K562 (cell line): ENCODE measurements around the gene SKAP2. TPM values are rescaled to one million over a fixed set of nuclear protein-coding genes. Genes with fewer than 3 reads are reported as not detected.

Experiments used
- ATAC-seq: fragments of 200-7000 bp; cut with Tn5 transposase; 3 replicates; pipeline ENCODE4 v1.9.1; 2020; ENCODE audit warnings: moderate library complexity
- BruUV-seq: library from RNA; stranded (reverse); fragments of 400-500 nt; replicated peaks from 2 replicates; lab custom pipeline; 2021; lab: Mats Ljungman, UMichigan
- CTCF ChIA-PET: fragments of 300-600 bp; formaldehyde crosslinking; extraction: SDS; loops from one replicate; lab custom pipeline; 2021; ENCODE audit warnings: low intra/inter-chr PET ratio; lab: Yijun Ruan, JAX
- POLR2A ChIA-PET: fragments of 300-600, 350-650 bp; sonication (Branson Sonifier 250); formaldehyde crosslinking; extraction: SDS; loops from one replicate; lab custom pipeline; 2021; ENCODE audit warnings: antibody characterized with exemption, inconsistent platforms; lab: Yijun Ruan, JAX
- DNase-seq, 4 experiments: peaks; one replicate each; pipeline versions ENCODE4 v3.0.0 to v3.0.0-alpha.2; 2011 to 2018; ENCODE audit warnings: low spot score in 3 of 4, mixed read lengths in 3 of 4; ENCODE audit errors: extremely low read depth in 1 of 4
- FAIRE-seq: peaks from 2 replicates; lab custom pipeline; 2011; peaks lifted over from hg19 to GRCh38; lab: Jason Lieb, UNC
- H2AFZ ChIP-seq: 2 replicates; pipeline ENCODE4 v1.6.0; 2011; ENCODE audit warnings: low read depth, low read length, control low read depth, inconsistent platforms
- H3K27ac ChIP-seq: fragments of 200-600 bp; 3 replicates; pipeline ENCODE4 v1.8.0; 2011; ENCODE audit warnings: low read depth, mild to moderate bottlenecking, control low read depth, inconsistent platforms, low read length, moderate library complexity, mixed read lengths; ENCODE audit errors: extremely low read depth
- H3K27me3 ChIP-seq, 2 experiments: fragments of 300-600 bp in 1 of 2; 2 replicates in 1 of 2; 3 replicates in 1 of 2; pipeline versions ENCODE4 v1.6.0 to v1.8.0; 2011; ENCODE audit warnings: inconsistent platforms in 2 of 2, low read length in 2 of 2, mild to moderate bottlenecking in 1 of 2, mixed read lengths in 1 of 2, moderate library complexity in 1 of 2; ENCODE audit not compliant: control insufficient read depth in 2 of 2, insufficient read depth in 2 of 2
- H3K36me3 ChIP-seq: fragments of 300-600 bp; 3 replicates; pipeline ENCODE4 v1.8.0; 2011; ENCODE audit warnings: mild to moderate bottlenecking, low read length, inconsistent platforms; ENCODE audit not compliant: control insufficient read depth, insufficient read depth
- H3K4me1 ChIP-seq, 2 experiments: fragments of 200-600 bp in 1 of 2; replicated peaks in 1 of 2; 2 replicates in 1 of 2; 3 replicates in 1 of 2; pipeline versions ENCODE4 v1.5.1 to v1.8.0; 2011; ENCODE audit warnings: inconsistent platforms in 2 of 2, low read length in 2 of 2, mild to moderate bottlenecking in 1 of 2, mixed read lengths in 1 of 2, moderate library complexity in 1 of 2; ENCODE audit not compliant: control insufficient read depth in 2 of 2, insufficient read depth in 2 of 2
- H3K4me2 ChIP-seq: 2 replicates; pipeline ENCODE4 v1.6.1; 2011; ENCODE audit warnings: low read length, control low read depth, inconsistent platforms, mixed read lengths; ENCODE audit not compliant: insufficient read depth
- H3K4me3 ChIP-seq: fragments of 200-600 bp; sonication (generic), shearing (Covaris generic); 2 replicates; pipeline ENCODE4 v1.5.1; 2016; ENCODE audit warnings: control low read depth, inconsistent platforms
- H3K79me2 ChIP-seq: fragments of 200-600 bp; 3 replicates; pipeline ENCODE4 v1.8.0; 2011; ENCODE audit warnings: low read length, inconsistent platforms; ENCODE audit not compliant: control insufficient read depth, insufficient read depth
- H3K9ac ChIP-seq, 2 experiments: 2 replicates each; pipeline versions ENCODE4 v1.6.0 to v1.6.1; 2011; ENCODE audit warnings: low read depth in 2 of 2, low read length in 2 of 2, control low read depth in 1 of 2, inconsistent platforms in 1 of 2, mild to moderate bottlenecking in 1 of 2, mixed read lengths in 1 of 2; ENCODE audit not compliant: insufficient read depth in 1 of 2
- H3K9me1 ChIP-seq: one replicate; pipeline ENCODE4 v1.6.0; 2011; ENCODE audit warnings: inconsistent platforms, mild to moderate bottlenecking, low read length, moderate library complexity; ENCODE audit not compliant: control insufficient read depth, insufficient read depth
- H3K9me3 ChIP-seq: replicated peaks from 2 replicates; pipeline ENCODE4 v1.5.1; 2011; ENCODE audit warnings: low read depth, low read length, inconsistent platforms; ENCODE audit not compliant: control insufficient read depth, insufficient read depth
- H4K20me1 ChIP-seq: replicated peaks from 2 replicates; pipeline ENCODE4 v1.6.1; 2011; ENCODE audit warnings: low read length, inconsistent platforms, mixed read lengths; ENCODE audit not compliant: control insufficient read depth, insufficient read depth
- FOSL1 ChIP-seq: fragments of 200-800 bp; sonication (Bioruptor generic); conservative IDR thresholded peaks from 2 replicates; pipeline ENCODE4 v1.6.1; 2016; ENCODE audit warnings: missing genetic modification characterization, missing compliant biosample characterization
- HOMEZ ChIP-seq: fragments of 250-450 bp; sonication (Bioruptor Pico); IDR thresholded peaks from 2 replicates; pipeline ENCODE4 v1.4.0; 2020; ENCODE audit warnings: mild to moderate bottlenecking, moderate library complexity
- MAX ChIP-seq: sonication (generic); formaldehyde crosslinking; IDR thresholded peaks from 2 replicates; pipeline ENCODE4 v1.9.0; 2022; ENCODE audit warnings: mild to moderate bottlenecking, missing genetic modification reagents
- SRF ChIP-seq, 2 experiments: fragments of 250-450, 450-650 bp in 1 of 2; sonication (Bioruptor Pico) in 1 of 2; sonication (generic) in 1 of 2; formaldehyde crosslinking; IDR thresholded peaks; 2 replicates each; pipeline versions ENCODE4 v1.5.0 to v1.5.1; 2020 to 2022; ENCODE audit warnings: mild to moderate bottlenecking in 1 of 2, missing genetic modification reagents in 1 of 2
- WGBS: fragments of 100-300 bp; shearing (Covaris generic); methylation state at CpG from one replicate; pipeline ENCODE4 v1.1.6; 2016; ENCODE audit warnings: low coverage, mixed read lengths; ENCODE audit not compliant: insufficient coverage; ENCODE audit errors: missing lambda C conversion rate; 5-methylcytosine and 5-hydroxymethylcytosine counted together
- in situ Hi-C: fragments of 300-500 bp; cut with MboI; formaldehyde crosslinking; loops from 4 replicates; pipeline ENCODE4 v1.15.0; 2018; ENCODE audit warnings: inconsistent platforms, mixed read lengths
- intact Hi-C: fragments of 100-400 bp; cut with micrococcal nuclease; formaldehyde crosslinking; loops from 2 replicates; pipeline ENCODE4 v1.14.2; 2022
- polyA plus RNA-seq, 8 experiments: library from polyadenylated mRNA; depleted of rRNA in 4 of 8; stranded (reverse) in 5 of 8; unstranded in 3 of 8; fragments of >200 nt; fragmentation: Nextera tagmentation in 2 of 8; fragmentation: Illumina TruSeq in 1 of 8; extraction: Ambion mirVana in 2 of 8; extraction: Trizol in 1 of 8; gene quantifications; 2 replicates each; pipeline versions ENCODE4 v1.2.1 to v1.2.3, GENCODE V29; 2011 to 2014; ENCODE audit warnings: inconsistent platforms in 1 of 8, missing spikeins in 1 of 8
- total RNA-seq, 7 experiments: library from RNA; depleted of rRNA in 6 of 7; stranded (reverse); fragments of >200 nt in 6 of 7; fragmentation: Illumina TruSeq in 2 of 7; extraction: Trizol in 2 of 7; gene quantifications; 2 replicates each; pipeline versions ENCODE4 v1.2.1 to v1.2.3, GENCODE V29; 2011 to 2021; ENCODE audit warnings: low replicate concordance in 1 of 7

The SKAP2 gene
- total and polyA plus RNA-seq, 9 of the 15 experiments (the other 6 are each of a cell fraction or from before 2014, with no cell fraction given) = 4.2 to 11.7 (median 8.3) TPM

DNA sequence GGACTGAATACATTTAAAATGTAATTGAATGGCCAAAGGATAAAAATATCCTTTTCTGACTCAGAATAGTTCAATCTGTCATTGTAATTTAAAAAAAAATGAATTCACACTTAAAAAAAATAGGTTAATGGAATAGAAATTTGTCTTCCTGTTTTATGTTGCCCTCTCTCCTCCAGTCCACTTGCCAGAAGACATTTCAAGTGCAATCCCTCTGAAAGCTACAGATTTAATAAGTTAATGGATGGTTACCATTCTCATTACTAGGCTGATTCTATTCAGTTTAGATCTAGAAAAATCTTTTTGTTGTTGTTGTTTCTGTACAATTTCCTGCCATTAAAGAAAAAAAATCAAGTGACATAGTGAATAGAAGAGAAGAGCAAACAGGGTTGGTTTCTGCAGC, 142.9 kb downstream of the SKAP2 start (continued):
- TF ChIP-seq MAX (CRISPR knock-in tag) = no peak
- TF ChIP-seq, all 486 proteins: peak for 0

DNA sequence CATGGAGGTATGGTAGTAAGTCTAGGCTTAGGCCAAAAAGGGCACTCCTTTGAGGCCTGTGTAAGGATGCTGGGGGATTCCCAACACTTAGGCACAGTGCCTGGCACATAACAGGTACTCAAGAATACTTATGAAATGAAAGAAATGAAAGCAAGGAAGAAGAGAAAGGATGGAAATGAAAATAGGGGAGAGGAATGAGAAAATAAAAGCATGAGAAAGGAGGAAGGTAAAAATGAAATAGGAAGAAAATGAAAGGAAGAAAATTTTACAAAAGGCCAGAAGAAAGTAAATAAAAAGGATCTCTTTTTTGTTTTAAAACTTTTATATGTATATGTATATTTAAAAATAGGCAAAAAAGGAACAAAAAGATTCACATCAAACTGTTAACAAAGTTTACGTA, 146.3 kb downstream of the SKAP2 start:
- Histone ChIP-seq H3K27ac (no peak overlapping the region), H3K9me3 (no peaks in the 10 kb centered on the region), H3K9ac (no peak overlapping the region), H3K4me3 (no peak overlapping the region), H3K9me1 (no peaks in the 10 kb centered on the region), H3K27me3 (no peaks in the 10 kb centered on the region), H3K79me2 (no peaks in the 10 kb centered on the region), H3K4me1 (no peaks in the 10 kb centered on the region), H4K20me1 (no peaks in the 10 kb centered on the region), H2AFZ (no peak overlapping the region), H3K36me3 (no peaks in the 10 kb centered on the region), H3K4me2 (no peak overlapping the region)
- BruUV-seq = no TSS peak
- DNase-seq = no peak
- ChIA-PET POLR2A (interaction anchor here (1.0 kb wide), 1 partner anchor 9 kb away, joined by 3 read pairs; no protein-coding TSS in a partner anchor), CTCF (no interaction called here)
- TF ChIP-seq HOMEZ (CRISPR knock-in tag) (no peak), SRF (CRISPR knock-in tag; IDR thresholded peaks at IDR 0.05) (no peak), FOSL1 (tag) (no peak)
- WGBS = 33% methylated on average over 1 of the region's 1 CpG
- ATAC-seq = no peak
- intact Hi-C loops = no loop called here
- in situ Hi-C loops = no loop called here
- FAIRE-seq = no peak
